Testis (tissue), 3 donors: ENCODE measurements around the gene PTPRK. TPM values are rescaled to one million over a fixed set of nuclear protein-coding genes. Genes with fewer than 3 reads are reported as not detected.

Experiments used
- DNase-seq: peaks from one replicate; pipeline ENCODE4 v3.0.0-alpha.2; 2019
- H3K27ac ChIP-seq, 2 donors: fragments of 200-600 bp; sonication (generic); one replicate each; pipeline ENCODE4 v1.5.1; 2019
- H3K27me3 ChIP-seq: fragments of 200-600 bp; sonication (generic); one replicate; pipeline ENCODE4 v1.5.1; 2019
- H3K36me3 ChIP-seq: fragments of 200-600 bp; sonication (generic); one replicate; pipeline ENCODE4 v1.5.1; 2017; ENCODE audit warnings: low read depth; ENCODE audit errors: missing control alignments
- H3K4me1 ChIP-seq: fragments of 200-600 bp; sonication (generic); one replicate; pipeline ENCODE4 v1.5.1; 2019
- H3K4me3 ChIP-seq, 2 donors: fragments of 200-600 bp; sonication (generic); one replicate each; pipeline ENCODE4 v1.5.1; 2017 to 2019
- H3K9me3 ChIP-seq: fragments of 200-600 bp; sonication (generic); one replicate; pipeline ENCODE4 v1.5.1; 2017
- POLR2A ChIP-seq: fragments of 450-650 bp; IDR thresholded peaks from one replicate; pipeline ENCODE4 v1.6.1; 2017; ENCODE audit warnings: antibody characterized with exemption, mild to moderate bottlenecking, moderate library complexity
- whole genome bisulfite sequencing, 2 donors: methylation state at CpG; one replicate each; pipeline ENCODE4 v1.1.5; 2018; 5-methylcytosine and 5-hydroxymethylcytosine counted together
- intact Hi-C: fragments of 100-400 bp; cut with DNase I; formaldehyde crosslinking; loops from one replicate; pipeline ENCODE4 v1.15.1; 2023; ENCODE audit warnings: low total_unique reads
- polyA plus RNA-seq: library from polyadenylated mRNA; stranded (reverse); fragments of 350-450 nt; fragmentation: Illumina TruSeq; extraction: RNeasy Lipid Tissue Mini Kit (QIAGEN cat#74804); gene quantifications from one replicate; pipeline ENCODE4 v1.2.3, GENCODE V29; 2014; ENCODE audit warnings: low read depth, low replicate concordance; ENCODE audit not compliant: insufficient read depth
- total RNA-seq, 2 donors: library from RNA; depleted of rRNA; stranded (reverse); fragments of >200 nt; gene quantifications; one replicate each; pipeline ENCODE4 v1.2.3, GENCODE V29; 2016
- TF ChIP-seq, protein P1 (sequence below), 3 experiments: fragments of 450-650 bp in 2 of 3; fragments of 200-600 bp in 1 of 3; sonication (generic) in 1 of 3; IDR thresholded peaks; one replicate each; pipeline ENCODE4 v1.5.1; 2016 to 2019; ENCODE audit warnings: antibody characterized with exemption in 3 of 3, mild to moderate bottlenecking in 2 of 3, moderate library complexity in 1 of 3

Gene PTPRK
- total and polyA plus RNA-seq, 3 donors from 2014 or later = 9.1 to 13.3 (median 12.5) TPM

DNA sequence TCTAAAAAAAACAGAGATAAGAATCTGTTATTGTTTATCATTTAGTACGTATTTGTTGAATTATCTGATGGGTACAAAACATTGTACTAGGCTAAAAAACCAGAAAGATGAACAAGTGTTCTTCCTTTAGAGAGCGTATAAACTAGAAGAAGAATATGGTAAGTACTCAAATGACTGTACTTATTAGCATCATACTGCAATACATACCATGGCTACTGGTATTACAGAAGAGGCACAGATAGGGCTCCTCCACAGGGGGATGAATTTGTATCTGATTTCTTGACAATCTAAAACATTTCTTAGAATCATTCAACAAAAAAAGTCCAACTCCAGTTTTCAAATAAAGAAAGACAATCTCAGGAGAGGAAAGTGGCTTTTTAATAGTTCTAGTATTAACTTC is 501.6 kb downstream of the PTPRK start:
- TF ChIP-seq, protein P1, sequence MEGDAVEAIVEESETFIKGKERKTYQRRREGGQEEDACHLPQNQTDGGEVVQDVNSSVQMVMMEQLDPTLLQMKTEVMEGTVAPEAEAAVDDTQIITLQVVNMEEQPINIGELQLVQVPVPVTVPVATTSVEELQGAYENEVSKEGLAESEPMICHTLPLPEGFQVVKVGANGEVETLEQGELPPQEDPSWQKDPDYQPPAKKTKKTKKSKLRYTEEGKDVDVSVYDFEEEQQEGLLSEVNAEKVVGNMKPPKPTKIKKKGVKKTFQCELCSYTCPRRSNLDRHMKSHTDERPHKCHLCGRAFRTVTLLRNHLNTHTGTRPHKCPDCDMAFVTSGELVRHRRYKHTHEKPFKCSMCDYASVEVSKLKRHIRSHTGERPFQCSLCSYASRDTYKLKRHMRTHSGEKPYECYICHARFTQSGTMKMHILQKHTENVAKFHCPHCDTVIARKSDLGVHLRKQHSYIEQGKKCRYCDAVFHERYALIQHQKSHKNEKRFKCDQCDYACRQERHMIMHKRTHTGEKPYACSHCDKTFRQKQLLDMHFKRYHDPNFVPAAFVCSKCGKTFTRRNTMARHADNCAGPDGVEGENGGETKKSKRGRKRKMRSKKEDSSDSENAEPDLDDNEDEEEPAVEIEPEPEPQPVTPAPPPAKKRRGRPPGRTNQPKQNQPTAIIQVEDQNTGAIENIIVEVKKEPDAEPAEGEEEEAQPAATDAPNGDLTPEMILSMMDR (IDR thresholded peaks at IDR 0.05) = no peak
- TF ChIP-seq POLR2A = no peak
- DNase-seq = no peak
- intact Hi-C loops = no loop called here
- Histone ChIP-seq H3K9me3 (no peaks in the 10 kb centered on the region), H3K36me3 (no peaks in the 10 kb centered on the region), H3K4me1 (no peaks in the 10 kb centered on the region), H3K27me3 (no peaks in the 10 kb centered on the region), H3K27ac (no peak overlapping the region), H3K4me3 (no peak overlapping the region)
- 93 to 94% methylated on average over 2 of the region's 2 CpGs for WGBS, 2 donors

- DNase-seq = no peak
- H3K4me1 ChIP-seq = no peaks in the 10 kb centered on the region
- no peak overlapping the region for H3K4me3 ChIP-seq
- no peaks in the 10 kb centered on the region for H3K9me3 ChIP-seq
- H3K27ac ChIP-seq = no peak overlapping the region
- intact Hi-C loops = no loop called here
- no peaks in the 10 kb centered on the region for H3K27me3 ChIP-seq
- TF ChIP-seq, protein P1 (IDR thresholded peaks at IDR 0.05) = no peak
- no peak for TF ChIP-seq POLR2A
- no peaks in the 10 kb centered on the region for H3K36me3 ChIP-seq
Observed at GRCh38 chr6:128017288-128017687, 503.1 kb downstream of the PTPRK start.

DNA sequence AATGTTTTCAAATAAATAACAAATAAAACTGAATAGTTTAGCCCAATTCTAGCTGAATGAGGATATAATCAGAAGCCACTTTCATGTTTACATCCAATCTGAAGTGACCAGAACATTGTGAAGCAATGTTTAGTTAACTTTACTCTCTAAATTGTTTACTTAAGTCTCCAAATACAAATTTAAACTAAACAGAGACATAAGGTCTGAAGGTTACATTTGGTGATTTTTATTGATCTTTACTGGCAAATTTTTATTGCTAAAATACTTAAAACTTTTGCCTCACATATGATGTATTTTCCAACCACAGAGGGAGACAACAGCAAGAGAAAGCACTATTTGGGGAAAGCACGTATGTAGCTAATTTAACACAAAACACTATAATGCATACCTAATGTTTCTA is 512.7 kb downstream of the PTPRK start:
- Histone ChIP-seq H3K27ac (no peak overlapping the region), H3K9me3 (no peaks in the 10 kb centered on the region), H3K27me3 (no peaks in the 10 kb centered on the region), H3K36me3 (no peaks in the 10 kb centered on the region), H3K4me1 (no peaks in the 10 kb centered on the region), H3K4me3 (no peak overlapping the region)
- intact Hi-C loops = no loop called here
- WGBS, 2 donors = 94 to 96% methylated on average over 1 of the region's 1 CpG
- no peak for TF ChIP-seq POLR2A
- TF ChIP-seq, protein P1 (IDR thresholded peaks at IDR 0.05) = no peak
- DNase-seq = no peak

DNA sequence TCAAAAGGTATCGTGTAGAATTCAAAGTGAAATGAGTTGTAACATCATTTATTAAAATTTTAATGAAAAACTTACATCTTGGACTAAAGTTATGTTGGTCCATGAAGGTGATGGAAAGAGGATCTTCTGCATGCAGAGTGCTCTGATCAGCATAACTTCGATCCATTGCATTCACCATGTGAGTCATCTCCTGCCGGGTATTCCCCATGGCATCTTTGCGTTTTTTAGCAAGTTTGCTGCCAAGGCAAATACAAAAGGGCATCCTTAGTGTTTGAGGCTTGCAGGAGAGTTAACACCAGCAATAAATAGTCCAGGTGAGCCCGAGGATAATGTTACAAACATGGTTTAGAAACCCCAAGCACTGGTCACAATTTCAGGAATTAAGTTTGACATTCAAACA is 515.4 kb downstream of the PTPRK start:
- Histone ChIP-seq H3K36me3 (no peaks in the 10 kb centered on the region), H3K4me1 (no peaks in the 10 kb centered on the region), H3K27ac (no peak overlapping the region), H3K27me3 (no peaks in the 10 kb centered on the region), H3K4me3 (no peak overlapping the region), H3K9me3 (no peaks in the 10 kb centered on the region)
- TF ChIP-seq POLR2A = no peak
- TF ChIP-seq, protein P1 (IDR thresholded peaks at IDR 0.05) = no peak
- intact Hi-C loops = no loop called here
- DNase-seq = no peak
- WGBS, 2 donors = 82 to 90% methylated on average over 5 of the region's 5 CpGs

GRCh38 chr6:128000363-128000762 is 520.0 kb downstream of the PTPRK start:
- no peak overlapping the region for H3K27ac ChIP-seq
- H3K36me3 ChIP-seq = no peaks in the 10 kb centered on the region
- H3K4me3 ChIP-seq = no peak overlapping the region
- no peaks in the 10 kb centered on the region for H3K27me3 ChIP-seq
- TF ChIP-seq POLR2A = no peak
- TF ChIP-seq, protein P1 (IDR thresholded peaks at IDR 0.05) = no peak
- intact Hi-C loops = no loop called here
- no peak for DNase-seq
- no peaks in the 10 kb centered on the region for H3K4me1 ChIP-seq
- no peaks in the 10 kb centered on the region for H3K9me3 ChIP-seq
- 94% methylated on average over 2 of the region's 2 CpGs for WGBS, 2 donors
